Putamen (tissue), 1 donor: ENCODE results near the gene PLEKHA8.

ENCODE experiments used
- DNase-seq: peaks from one replicate; pipeline ENCODE4 v3.0.0-alpha.2; 2016; ENCODE audit warnings: low spot score

Gene PLEKHA8

GRCh38 chr7:30112103-30112713, 84.0 kb downstream of the PLEKHA8 start:
- no peak for DNase-seq

GRCh38 chr7:30113144-30113543, 84.9 kb downstream of the PLEKHA8 start:
- DNase-seq, result no peak

- DNase-seq, result peak; percentile 21
Measured at GRCh38 chr7:30114536-30115238, 86.5 kb downstream of the PLEKHA8 start.

- no peak for DNase-seq
Measured at GRCh38 chr7:30115709-30116297, 87.6 kb downstream of the PLEKHA8 start.

- DNase-seq, result no peak
Measured at GRCh38 chr7:30116771-30117170, 88.6 kb downstream of the PLEKHA8 start.

GRCh38 chr7:30117896-30118295, 89.7 kb downstream of the PLEKHA8 start:
- DNase-seq, result no peak

- no peak for DNase-seq
Measured at GRCh38 chr7:30119890-30120577, 91.8 kb downstream of the PLEKHA8 start.

GRCh38 chr7:30133736-30134610, 105.8 kb downstream of the PLEKHA8 start:
- DNase-seq, result no peak

GRCh38 chr7:30134611-30135300, 106.5 kb downstream of the PLEKHA8 start, which contains the start of gene MTURN:
Gene MTURN (plus strand): TSS chr7:30134986. CDS start chr7:30135137, 151 bp downstream.
- DNase-seq, result peak; percentile 91

- DNase-seq, result peak; percentile 82
Measured at GRCh38 chr7:30135301-30136116, 107.3 kb downstream of the PLEKHA8 start.

GRCh38 chr7:30136117-30136731, 108.0 kb downstream of the PLEKHA8 start:
- DNase-seq, result no peak

- no peak for DNase-seq
Measured at GRCh38 chr7:30136743-30137485, 108.7 kb downstream of the PLEKHA8 start.

GRCh38 chr7:30139836-30140384, 111.7 kb downstream of the PLEKHA8 start:
- no peak for DNase-seq

- no peak for DNase-seq
Measured at GRCh38 chr7:30140456-30140855, 112.2 kb downstream of the PLEKHA8 start.

- no peak for DNase-seq
Measured at GRCh38 chr7:30142710-30143109, 114.5 kb downstream of the PLEKHA8 start.

GRCh38 chr7:30143748-30144251, 115.6 kb downstream of the PLEKHA8 start:
- no peak for DNase-seq

- no peak for DNase-seq
Measured at GRCh38 chr7:30144657-30145306, 116.6 kb downstream of the PLEKHA8 start.

GRCh38 chr7:30145426-30145970, 117.3 kb downstream of the PLEKHA8 start:
- no peak for DNase-seq
